ENCODE results near the gene PSMG4. TPM values are rescaled to one million over a fixed set of nuclear protein-coding genes. Genes with fewer than 3 reads are reported as not detected.
A peak's percentile ranks its signal among the peaks of the same experiment; 100 is the strongest.

PSMG4 gene
- total RNA-seq, 1 experiment from 2014 or later: 27.0 TPM

DNA sequence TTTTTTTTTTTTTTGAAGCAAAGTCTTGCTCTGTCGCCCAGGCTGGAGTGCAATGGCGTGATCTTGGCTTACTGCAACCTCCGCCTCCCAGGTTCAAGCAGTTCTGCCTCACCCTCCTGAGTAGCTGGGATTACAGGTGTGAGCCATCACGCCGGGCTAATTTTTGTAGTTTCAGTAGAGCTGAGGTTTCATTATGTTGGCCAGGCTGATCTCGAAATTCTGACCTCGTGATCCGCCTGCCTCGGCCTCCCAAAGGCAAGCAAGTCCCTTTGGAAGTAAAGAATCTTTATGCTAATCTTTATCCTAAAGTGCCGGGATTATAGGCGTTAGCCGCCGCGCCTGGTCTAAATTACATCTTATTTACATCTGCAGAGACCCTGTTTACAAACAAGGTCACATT lies 1.5 kb downstream of the PSMG4 start:
- TF ChIP-seq, protein P1, sequence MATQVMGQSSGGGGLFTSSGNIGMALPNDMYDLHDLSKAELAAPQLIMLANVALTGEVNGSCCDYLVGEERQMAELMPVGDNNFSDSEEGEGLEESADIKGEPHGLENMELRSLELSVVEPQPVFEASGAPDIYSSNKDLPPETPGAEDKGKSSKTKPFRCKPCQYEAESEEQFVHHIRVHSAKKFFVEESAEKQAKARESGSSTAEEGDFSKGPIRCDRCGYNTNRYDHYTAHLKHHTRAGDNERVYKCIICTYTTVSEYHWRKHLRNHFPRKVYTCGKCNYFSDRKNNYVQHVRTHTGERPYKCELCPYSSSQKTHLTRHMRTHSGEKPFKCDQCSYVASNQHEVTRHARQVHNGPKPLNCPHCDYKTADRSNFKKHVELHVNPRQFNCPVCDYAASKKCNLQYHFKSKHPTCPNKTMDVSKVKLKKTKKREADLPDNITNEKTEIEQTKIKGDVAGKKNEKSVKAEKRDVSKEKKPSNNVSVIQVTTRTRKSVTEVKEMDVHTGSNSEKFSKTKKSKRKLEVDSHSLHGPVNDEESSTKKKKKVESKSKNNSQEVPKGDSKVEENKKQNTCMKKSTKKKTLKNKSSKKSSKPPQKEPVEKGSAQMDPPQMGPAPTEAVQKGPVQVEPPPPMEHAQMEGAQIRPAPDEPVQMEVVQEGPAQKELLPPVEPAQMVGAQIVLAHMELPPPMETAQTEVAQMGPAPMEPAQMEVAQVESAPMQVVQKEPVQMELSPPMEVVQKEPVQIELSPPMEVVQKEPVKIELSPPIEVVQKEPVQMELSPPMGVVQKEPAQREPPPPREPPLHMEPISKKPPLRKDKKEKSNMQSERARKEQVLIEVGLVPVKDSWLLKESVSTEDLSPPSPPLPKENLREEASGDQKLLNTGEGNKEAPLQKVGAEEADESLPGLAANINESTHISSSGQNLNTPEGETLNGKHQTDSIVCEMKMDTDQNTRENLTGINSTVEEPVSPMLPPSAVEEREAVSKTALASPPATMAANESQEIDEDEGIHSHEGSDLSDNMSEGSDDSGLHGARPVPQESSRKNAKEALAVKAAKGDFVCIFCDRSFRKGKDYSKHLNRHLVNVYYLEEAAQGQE (IDR thresholded peaks at IDR 0.05; ENCODE audit: insufficient read depth in 1 of 2, low read depth in 2 of 2, low read length in 1 of 2): no peak
- TF ChIP-seq, protein P2, sequence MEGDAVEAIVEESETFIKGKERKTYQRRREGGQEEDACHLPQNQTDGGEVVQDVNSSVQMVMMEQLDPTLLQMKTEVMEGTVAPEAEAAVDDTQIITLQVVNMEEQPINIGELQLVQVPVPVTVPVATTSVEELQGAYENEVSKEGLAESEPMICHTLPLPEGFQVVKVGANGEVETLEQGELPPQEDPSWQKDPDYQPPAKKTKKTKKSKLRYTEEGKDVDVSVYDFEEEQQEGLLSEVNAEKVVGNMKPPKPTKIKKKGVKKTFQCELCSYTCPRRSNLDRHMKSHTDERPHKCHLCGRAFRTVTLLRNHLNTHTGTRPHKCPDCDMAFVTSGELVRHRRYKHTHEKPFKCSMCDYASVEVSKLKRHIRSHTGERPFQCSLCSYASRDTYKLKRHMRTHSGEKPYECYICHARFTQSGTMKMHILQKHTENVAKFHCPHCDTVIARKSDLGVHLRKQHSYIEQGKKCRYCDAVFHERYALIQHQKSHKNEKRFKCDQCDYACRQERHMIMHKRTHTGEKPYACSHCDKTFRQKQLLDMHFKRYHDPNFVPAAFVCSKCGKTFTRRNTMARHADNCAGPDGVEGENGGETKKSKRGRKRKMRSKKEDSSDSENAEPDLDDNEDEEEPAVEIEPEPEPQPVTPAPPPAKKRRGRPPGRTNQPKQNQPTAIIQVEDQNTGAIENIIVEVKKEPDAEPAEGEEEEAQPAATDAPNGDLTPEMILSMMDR (IDR thresholded peaks at IDR 0.05): no peak
- TF ChIP-seq POLR2AphosphoS5 (IDR thresholded peaks at IDR 0.05; ENCODE audit: low read depth, low read length): no peak
- no peak for TF ChIP-seq TCF7L2 (IDR thresholded peaks at IDR 0.05; ENCODE audit: low read depth, low read length)
- TF ChIP-seq SIN3A (IDR thresholded peaks at IDR 0.05; ENCODE audit: borderline replicate concordance, insufficient read depth, low read depth, low read length): no peak
- in situ Hi-C loops (cut with HindIII; ENCODE audit: low pct_unique_long_range_greater_than_20kb, low sequenced_read_pairs) (no loop called here), intact Hi-C loops (cut with micrococcal nuclease; ENCODE audit: unreplicated experiment) (no loop called here)
- DNase-seq (ENCODE audit: low read depth, low spot score) (no peak), ATAC-seq (no peak)
- peak overlapping the region; percentile 88 for H3K27ac ChIP-seq (ENCODE audit: low read length)
- H3K9me3 ChIP-seq (ENCODE audit: control insufficient read depth, insufficient read depth, low read depth, low read length): no peaks in the 10 kb centered on the region
- H3K27me3 ChIP-seq (ENCODE audit: control insufficient read depth, insufficient read depth, low read length): no peaks in the 10 kb centered on the region
- H3K36me3 ChIP-seq (ENCODE audit: control insufficient read depth, insufficient read depth, low read length): no peaks in the 10 kb centered on the region; the same call in 1 of the 2 replicates
- peak overlapping the region; percentile 86 to 94 for H3K4me3 ChIP-seq (ENCODE audit: low read depth in 2 of 2, low read length in 2 of 2)
- peaks cover 18% of the 10 kb centered on the region for H3K4me1 ChIP-seq (ENCODE audit: control insufficient read depth, insufficient read depth, low read length)
- ChIA-PET CTCF (no interaction called here), POLR2A (interaction anchor here (0.6 kb wide), 1 partner anchor 19 kb away, joined by 6 read pairs; no protein-coding TSS in a partner anchor)
- BruUV-seq (replicated peaks): TSS peak; percentile 65

DNA sequence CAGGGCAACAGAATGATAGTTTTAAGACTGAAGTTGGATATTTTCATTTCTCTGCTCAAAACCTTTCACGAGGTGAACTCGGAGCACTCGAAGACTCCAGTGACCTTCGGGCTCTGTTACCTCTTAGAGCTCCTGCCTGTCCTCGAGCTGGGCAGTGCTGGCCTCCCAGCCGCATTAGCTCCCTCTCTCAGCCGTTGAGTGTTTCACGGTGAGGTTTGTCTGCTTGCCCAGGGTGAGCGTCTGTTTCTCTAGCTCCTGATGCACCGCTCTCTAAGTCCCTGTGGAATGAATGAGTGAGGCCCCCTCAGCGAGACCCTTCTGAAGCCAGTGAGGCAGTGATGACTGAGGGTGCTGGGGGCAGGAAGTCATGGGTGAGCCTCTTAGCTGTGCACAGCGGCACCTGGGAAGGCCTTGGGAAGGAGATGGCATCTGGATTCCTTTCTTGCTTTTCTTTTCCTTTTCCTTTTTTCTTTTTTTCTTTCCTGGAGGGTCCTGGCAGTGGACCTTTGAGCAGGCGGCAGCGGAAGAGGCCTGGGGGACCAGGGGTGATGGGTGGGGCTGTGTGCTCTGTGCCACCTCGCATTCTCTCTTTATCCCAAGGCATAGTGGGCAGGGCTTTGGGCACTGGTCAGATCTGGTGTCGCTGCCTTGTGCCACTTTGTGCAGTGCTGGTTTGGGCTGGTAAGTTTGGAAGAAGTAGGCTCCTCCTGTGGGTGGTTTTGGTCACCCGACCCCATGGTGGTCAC lies 2.2 kb downstream of the PSMG4 start:
- ChIA-PET POLR2A (interaction anchor here (0.6 kb wide), 2 partner anchors 19 to 50 kb away, joined by 3 to 6 read pairs; no protein-coding TSS in a partner anchor), CTCF (no interaction called here)
- peak overlapping the region; percentile 86 to 94 for H3K4me3 ChIP-seq (ENCODE audit: low read depth in 2 of 2, low read length in 2 of 2)
- ATAC-seq: no peak
- BruUV-seq (replicated peaks): no TSS peak
- TF ChIP-seq TCF7L2 (IDR thresholded peaks at IDR 0.05; ENCODE audit: low read depth, low read length) (no peak), POLR2AphosphoS5 (IDR thresholded peaks at IDR 0.05; ENCODE audit: low read depth, low read length) (no peak), SIN3A (IDR thresholded peaks at IDR 0.05; ENCODE audit: borderline replicate concordance, insufficient read depth, low read depth, low read length) (no peak)
- TF ChIP-seq, protein P2 (IDR thresholded peaks at IDR 0.05): no peak
- TF ChIP-seq, protein P1 (IDR thresholded peaks at IDR 0.05; ENCODE audit: insufficient read depth in 1 of 2, low read depth in 2 of 2, low read length in 1 of 2): no peak
- in situ Hi-C loops (cut with HindIII; ENCODE audit: low pct_unique_long_range_greater_than_20kb, low sequenced_read_pairs) (no loop called here), intact Hi-C loops (cut with micrococcal nuclease; ENCODE audit: unreplicated experiment) (no loop called here)
- no peaks in the 10 kb centered on the region for H3K27me3 ChIP-seq (ENCODE audit: control insufficient read depth, insufficient read depth, low read length)
- H3K27ac ChIP-seq (ENCODE audit: low read length): peak overlapping the region; percentile 88
- no peak for DNase-seq (ENCODE audit: low read depth, low spot score)
- H3K4me1 ChIP-seq (ENCODE audit: control insufficient read depth, insufficient read depth, low read length): peaks cover 18% of the 10 kb centered on the region
- H3K36me3 ChIP-seq (ENCODE audit: control insufficient read depth, insufficient read depth, low read length): no peaks in the 10 kb centered on the region; the same call in 1 of the 2 replicates
- no peaks in the 10 kb centered on the region for H3K9me3 ChIP-seq (ENCODE audit: control insufficient read depth, insufficient read depth, low read depth, low read length)
